Nephron progenitor cell (in vitro differentiated cells): ENCODE measurements around the gene SH2D3C.
A peak's percentile ranks its signal among the peaks of the same experiment; 100 is the strongest.
"Not testable (repeated sequence)": the region's sequence is repeated elsewhere in the genome, so short reads cannot be mapped to it uniquely, and the experiment has no call there.

Experiments used
- DNase-seq: peaks from one replicate; pipeline ENCODE4 v3.0.0; 2021
- H3K27ac Mint-ChIP-seq: 2 replicates; pipeline ENCODE4 v1.8.0; 2021; ENCODE audit warnings: mild to moderate bottlenecking, moderate library complexity, mixed read lengths
- H3K27me3 Mint-ChIP-seq: 2 replicates; pipeline ENCODE4 v1.8.0; 2021; ENCODE audit warnings: mild to moderate bottlenecking, low read depth, mixed read lengths; ENCODE audit not compliant: poor library complexity
- H3K36me3 Mint-ChIP-seq: 2 replicates; pipeline ENCODE4 v1.8.0; 2021; ENCODE audit warnings: low read depth, mixed read lengths
- H3K4me1 Mint-ChIP-seq: 2 replicates; pipeline ENCODE4 v1.8.0; 2021; ENCODE audit warnings: mixed read lengths
- H3K4me3 Mint-ChIP-seq: 2 replicates; pipeline ENCODE4 v1.8.0; 2021; ENCODE audit warnings: mild to moderate bottlenecking, moderate library complexity, mixed read lengths
- H3K9me3 Mint-ChIP-seq: 2 replicates; pipeline ENCODE4 v1.8.0; 2021; ENCODE audit warnings: mild to moderate bottlenecking, moderate library complexity, mixed read lengths
- CTCF ChIP-seq: fragments of 200-600 bp; sonication (generic); IDR thresholded peaks from 2 replicates; pipeline ENCODE4 v1.5.0; 2021; ENCODE audit warnings: antibody characterized with exemption

The SH2D3C gene

GRCh38 chr9:127758843-127759242 is 19.6 kb downstream of the SH2D3C start:
- no peak for DNase-seq
- TF ChIP-seq CTCF: no peak
- Mint-ChIP-seq H3K9me3 (no peaks in the 10 kb centered on the region), H3K27ac (peak overlapping the region; percentile 12), H3K36me3 (no peaks in the 10 kb centered on the region), H3K27me3 (peaks cover 58% of the 10 kb centered on the region), H3K4me1 (peaks cover 36% of the 10 kb centered on the region), H3K4me3 (no peak overlapping the region)

- not testable (repeated sequence) for H3K36me3 Mint-ChIP-seq, H3K9me3 Mint-ChIP-seq, H3K27ac Mint-ChIP-seq, H3K4me3 Mint-ChIP-seq, DNase-seq
- peaks cover 15% of the 10 kb centered on the region for H3K4me1 Mint-ChIP-seq
- H3K27me3 Mint-ChIP-seq: peaks cover 68% of the 10 kb centered on the region
Measured at GRCh38 chr9:127756776-127757175, 21.7 kb downstream of the SH2D3C start.

- H3K27me3 Mint-ChIP-seq: peaks cover 72% of the 10 kb centered on the region
- H3K4me1 Mint-ChIP-seq: peaks cover 9% of the 10 kb centered on the region
- no peak for TF ChIP-seq CTCF
- H3K4me3 Mint-ChIP-seq: no peak overlapping the region
- H3K9me3 Mint-ChIP-seq: no peaks in the 10 kb centered on the region
- no peak overlapping the region for H3K27ac Mint-ChIP-seq
- no peaks in the 10 kb centered on the region for H3K36me3 Mint-ChIP-seq
- no peak for DNase-seq
Measured at GRCh38 chr9:127756233-127756632, 22.2 kb downstream of the SH2D3C start.

- Mint-ChIP-seq H3K36me3 (no peaks in the 10 kb centered on the region), H3K27ac (no peak overlapping the region), H3K4me3 (peak overlapping the region; percentile 47), H3K4me1 (peaks cover 6% of the 10 kb centered on the region), H3K27me3 (peaks cover 77% of the 10 kb centered on the region), H3K9me3 (no peaks in the 10 kb centered on the region)
- TF ChIP-seq CTCF: no peak
- DNase-seq: peak; percentile 71
Measured at GRCh38 chr9:127755061-127756060, 23.1 kb downstream of the SH2D3C start.

- Mint-ChIP-seq H3K27ac (no peak overlapping the region), H3K27me3 (peaks cover 80% of the 10 kb centered on the region), H3K36me3 (no peaks in the 10 kb centered on the region), H3K4me1 (peaks cover 6% of the 10 kb centered on the region), H3K4me3 (no peak overlapping the region), H3K9me3 (no peaks in the 10 kb centered on the region)
- TF ChIP-seq CTCF: no peak
- peak; percentile 59 for DNase-seq
Measured at GRCh38 chr9:127754099-127755060, 24.1 kb downstream of the SH2D3C start.

GRCh38 chr9:127753622-127754021 is 24.8 kb downstream of the SH2D3C start:
- Mint-ChIP-seq H3K27me3 (peaks cover 77% of the 10 kb centered on the region), H3K4me3 (no peak overlapping the region), H3K27ac (no peak overlapping the region), H3K9me3 (no peaks in the 10 kb centered on the region), H3K4me1 (peaks cover 3% of the 10 kb centered on the region), H3K36me3 (no peaks in the 10 kb centered on the region)
- no peak for DNase-seq
- TF ChIP-seq CTCF: no peak
